Retinal pigment epithelial cell (primary cell): ENCODE data around the gene GTF3C2.

Experiments used
- DNase-seq: peaks from one replicate; pipeline ENCODE4 v3.0.0-alpha.2; 2010; ENCODE audit warnings: low read depth
- H3K4me3 ChIP-seq: 2 replicates; pipeline ENCODE4 v1.5.1; 2011; ENCODE audit warnings: mild to moderate bottlenecking, low read length, control low read depth, moderate library complexity
- TF ChIP-seq, protein P1 (sequence below): conservative IDR thresholded peaks from 2 replicates; pipeline ENCODE4 v1.5.1; 2011; ENCODE audit warnings: low read depth, low read length, control low read depth, inconsistent platforms

The GTF3C2 gene

DNA sequence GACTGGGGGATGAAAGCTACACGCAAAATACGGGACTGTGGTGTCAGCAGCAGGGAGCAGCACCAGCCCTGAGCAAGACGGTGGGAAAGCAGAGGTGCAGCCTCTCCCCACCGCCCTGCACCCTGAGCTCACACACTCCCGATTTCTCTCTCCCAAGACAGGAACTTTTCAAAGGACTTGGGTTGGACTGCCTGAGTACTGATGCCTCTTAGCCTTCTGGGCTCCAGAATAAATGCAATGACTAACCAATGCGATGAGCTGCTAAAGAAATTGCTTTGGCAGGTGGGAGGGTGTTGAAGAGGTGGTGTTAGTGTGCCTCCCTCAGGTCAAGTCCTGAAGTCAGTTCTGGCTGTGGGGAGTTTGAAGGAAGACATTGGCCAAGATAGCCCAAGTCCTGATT lies 64.7 kb downstream of the GTF3C2 start:
- TF ChIP-seq, protein P1, sequence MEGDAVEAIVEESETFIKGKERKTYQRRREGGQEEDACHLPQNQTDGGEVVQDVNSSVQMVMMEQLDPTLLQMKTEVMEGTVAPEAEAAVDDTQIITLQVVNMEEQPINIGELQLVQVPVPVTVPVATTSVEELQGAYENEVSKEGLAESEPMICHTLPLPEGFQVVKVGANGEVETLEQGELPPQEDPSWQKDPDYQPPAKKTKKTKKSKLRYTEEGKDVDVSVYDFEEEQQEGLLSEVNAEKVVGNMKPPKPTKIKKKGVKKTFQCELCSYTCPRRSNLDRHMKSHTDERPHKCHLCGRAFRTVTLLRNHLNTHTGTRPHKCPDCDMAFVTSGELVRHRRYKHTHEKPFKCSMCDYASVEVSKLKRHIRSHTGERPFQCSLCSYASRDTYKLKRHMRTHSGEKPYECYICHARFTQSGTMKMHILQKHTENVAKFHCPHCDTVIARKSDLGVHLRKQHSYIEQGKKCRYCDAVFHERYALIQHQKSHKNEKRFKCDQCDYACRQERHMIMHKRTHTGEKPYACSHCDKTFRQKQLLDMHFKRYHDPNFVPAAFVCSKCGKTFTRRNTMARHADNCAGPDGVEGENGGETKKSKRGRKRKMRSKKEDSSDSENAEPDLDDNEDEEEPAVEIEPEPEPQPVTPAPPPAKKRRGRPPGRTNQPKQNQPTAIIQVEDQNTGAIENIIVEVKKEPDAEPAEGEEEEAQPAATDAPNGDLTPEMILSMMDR = peak; percentile 16
- no peak for DNase-seq
- H3K4me3 ChIP-seq = no peak overlapping the region

DNA sequence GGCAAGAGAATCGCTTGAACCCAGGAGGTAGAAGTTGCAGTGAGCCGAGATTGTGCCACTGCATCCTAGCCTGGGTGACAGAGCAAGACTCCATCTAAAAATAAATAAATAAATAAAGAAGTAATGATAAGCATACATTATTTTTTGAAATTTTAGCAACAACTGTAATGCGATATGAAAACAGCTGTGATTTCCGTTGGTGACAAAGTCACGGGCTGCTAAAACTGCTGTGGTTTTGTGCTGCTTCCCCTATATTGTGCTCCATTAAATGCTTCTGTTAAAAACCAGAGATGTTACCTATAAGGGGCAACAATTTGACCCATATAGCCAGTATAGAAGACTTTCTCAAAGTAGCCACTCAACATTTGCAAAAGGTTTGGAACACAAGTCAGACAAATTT lies 66.0 kb downstream of the GTF3C2 start:
- no peak overlapping the region for H3K4me3 ChIP-seq
- DNase-seq = no peak
- TF ChIP-seq, protein P1 = no peak

- no peak for DNase-seq
- TF ChIP-seq, protein P1 = no peak
- no peak overlapping the region for H3K4me3 ChIP-seq
Observed at GRCh38 chr2:27288610-27289009, 68.0 kb downstream of the GTF3C2 start.

GRCh38 chr2:27285481-27285880 lies 71.1 kb downstream of the GTF3C2 start:
- no peak overlapping the region for H3K4me3 ChIP-seq
- TF ChIP-seq, protein P1 = no peak
- DNase-seq = no peak

DNA sequence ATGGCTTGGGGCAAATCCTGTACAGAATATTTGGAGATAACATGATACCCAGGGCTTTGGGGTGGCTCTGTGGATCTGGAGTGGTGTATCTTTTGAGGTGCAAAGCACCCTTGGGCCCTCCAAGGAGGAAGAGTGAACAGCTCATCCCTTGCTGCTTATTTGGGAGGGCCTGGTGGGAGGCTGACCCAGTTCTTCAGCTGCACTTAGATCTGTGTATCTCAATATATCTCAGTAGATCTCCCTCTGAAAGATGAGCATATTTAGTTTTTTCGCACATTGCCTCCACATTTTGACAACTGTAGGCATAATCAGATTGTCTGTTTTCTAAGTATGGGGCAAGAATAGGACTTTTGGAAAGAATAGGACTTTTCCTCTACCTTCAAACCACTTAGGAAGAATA lies 71.6 kb downstream of the GTF3C2 start:
- no peak for DNase-seq
- TF ChIP-seq, protein P1 = no peak
- H3K4me3 ChIP-seq = no peak overlapping the region

DNA sequence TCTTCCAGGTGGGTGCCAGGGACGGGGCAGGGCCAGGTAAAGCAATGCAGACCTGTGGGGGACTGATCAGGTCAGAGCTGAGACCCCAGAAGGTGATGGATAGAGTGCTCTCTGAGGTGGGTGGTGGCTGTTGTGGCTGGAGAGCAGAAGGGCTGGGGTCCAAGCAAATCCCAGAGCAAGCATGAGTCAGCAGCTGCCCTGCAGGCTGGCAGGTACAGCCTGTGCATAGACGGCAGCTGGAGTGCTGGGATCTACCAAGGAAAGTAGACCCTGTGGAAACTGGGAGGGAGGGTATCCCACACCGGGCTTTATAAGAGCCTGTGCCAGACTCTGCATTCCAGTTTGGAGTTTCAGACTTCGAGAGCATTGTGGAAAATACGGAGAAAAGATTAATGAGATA lies 73.7 kb downstream of the GTF3C2 start:
- TF ChIP-seq, protein P1 = no peak
- DNase-seq = no peak
- H3K4me3 ChIP-seq = no peak overlapping the region

DNA sequence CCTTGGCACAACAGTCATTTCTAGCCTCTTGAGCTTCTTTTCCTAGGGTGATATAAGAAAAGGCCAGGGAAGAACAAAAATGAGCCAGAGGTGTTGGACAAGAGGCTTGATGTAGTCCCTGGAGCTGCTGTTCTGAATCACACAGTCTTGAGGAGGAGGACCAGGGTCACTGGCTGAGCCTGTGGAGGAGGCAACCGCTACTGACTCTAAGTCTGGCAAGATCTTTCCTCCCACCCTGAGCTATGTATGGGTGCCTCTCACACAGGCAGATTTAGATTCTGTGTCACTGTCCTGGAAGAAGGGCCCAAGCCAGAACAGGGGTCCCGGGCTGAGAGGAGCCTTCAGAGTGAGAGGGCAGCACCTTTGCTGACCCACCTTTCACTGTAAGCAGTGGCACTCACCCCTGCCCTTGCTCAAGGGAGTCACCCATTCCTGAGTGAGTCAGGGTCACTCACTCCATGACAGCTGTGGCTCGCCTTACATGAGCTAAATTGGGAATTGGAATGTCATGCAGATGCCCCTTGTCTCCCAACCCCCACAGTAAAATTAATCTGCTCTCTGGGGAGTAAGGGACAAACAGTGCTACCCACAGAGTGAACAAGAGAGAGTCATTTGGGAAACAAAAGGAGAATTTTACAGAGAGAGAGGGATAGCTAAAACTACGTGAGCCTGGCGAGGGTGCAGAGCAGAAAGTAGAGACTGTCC lies 74.6 kb downstream of the GTF3C2 start, which contains the start of gene TRIM54:
TRIM54 (plus strand) TSS at position 575 of the 705 bp plus-strand sequence. CDS start 303 bp downstream, outside the sequence.
- TF ChIP-seq, protein P1 = no peak
- no peak for DNase-seq
- H3K4me3 ChIP-seq = no peak within 1 kb of the TSS
